Esophagus squamous epithelium (tissue), 4 donors: ENCODE data around the gene PARD3B.

Experiments
- CTCF ChIP-seq, 6 experiments: fragments of 450-650 bp in 4 of 6; fragments of 200-600 bp in 2 of 6; sonication (generic) in 2 of 6; IDR thresholded peaks; one replicate each; pipeline ENCODE4 v1.5.1; 2016 to 2019; ENCODE audit warnings: antibody characterized with exemption in 6 of 6, mild to moderate bottlenecking in 4 of 6, moderate library complexity in 4 of 6
- POLR2A ChIP-seq, 4 donors: fragments of 450-650 bp; IDR thresholded peaks; one replicate each; pipeline ENCODE4 v1.6.1; 2017; ENCODE audit warnings: antibody characterized with exemption in 4 of 4, mild to moderate bottlenecking in 4 of 4, moderate library complexity in 3 of 4

GRCh38 chr2:205646680-205647079 lies 1101.4 kb downstream of the PARD3B start:
- TF ChIP-seq CTCF (IDR thresholded peaks at IDR 0.05) = no peak
- no peak for TF ChIP-seq POLR2A (IDR thresholded peaks at IDR 0.05)
